PC-9 (cell line): ENCODE data around the gene DKK3. TPM values are rescaled to one million over a fixed set of nuclear protein-coding genes. Genes with fewer than 3 reads are reported as not detected.

Experiments used
- BruUV-seq: library from RNA; stranded (reverse); fragments of 400-500 nt; replicated peaks from 2 replicates; lab custom pipeline; 2021; lab: Mats Ljungman, UMichigan
- CTCF ChIA-PET: fragments of 300-600 bp; sonication (Branson Sonifier 250); formaldehyde crosslinking; loops from one replicate; lab custom pipeline; 2022; ENCODE audit warnings: antibody characterized with exemption; lab: Charles Lee
- POLR2A ChIA-PET: fragments of 300-600 bp; sonication (Branson Sonifier 250); formaldehyde crosslinking; loops from one replicate; lab custom pipeline; 2022; ENCODE audit warnings: antibody characterized with exemption; ENCODE audit not compliant: unreplicated experiment; lab: Charles Lee
- DNase-seq, 2 experiments: peaks; one replicate each; pipeline versions ENCODE4 v3.0.0 to v3.0.0-alpha.2; 2015 to 2022; ENCODE audit warnings: mixed read lengths in 1 of 2
- H2AFZ ChIP-seq: fragments of 200-600 bp; sonication (generic); 2 replicates; pipeline ENCODE4 v1.8.1; 2017; ENCODE audit warnings: antibody characterized with exemption
- H3F3A ChIP-seq: fragments of 200-600 bp; sonication (generic); 2 replicates; pipeline ENCODE4 v1.8.1; 2017; ENCODE audit warnings: antibody characterized with exemption, mild to moderate bottlenecking, low read depth; ENCODE audit not compliant: insufficient read depth
- H3K27ac ChIP-seq: fragments of 200-600 bp; sonication (generic); 2 replicates; pipeline ENCODE4 v1.6.1; 2016; ENCODE audit warnings: mixed run types
- H3K27me3 ChIP-seq: fragments of 200-600 bp; sonication (generic); 2 replicates; pipeline ENCODE4 v1.6.1; 2016; ENCODE audit warnings: low read depth, mixed run types; ENCODE audit not compliant: insufficient read depth
- H3K36me3 ChIP-seq: fragments of 200-600 bp; sonication (generic); 2 replicates; pipeline ENCODE4 v1.6.1; 2016; ENCODE audit warnings: low read depth, mixed run types
- H3K4me1 ChIP-seq: fragments of 200-600 bp; sonication (generic); replicated peaks from 2 replicates; pipeline ENCODE4 v1.6.1; 2016; ENCODE audit warnings: mixed run types; ENCODE audit not compliant: insufficient read depth
- H3K4me2 ChIP-seq: fragments of 200-600 bp; sonication (generic); 2 replicates; pipeline ENCODE4 v1.6.1; 2017; ENCODE audit warnings: mixed run types
- H3K4me3 ChIP-seq: fragments of 200-600 bp; sonication (generic); 2 replicates; pipeline ENCODE4 v1.6.1; 2016; ENCODE audit warnings: mixed run types
- H3K79me2 ChIP-seq: fragments of 200-600 bp; sonication (generic); 2 replicates; pipeline ENCODE4 v1.6.1; 2017; ENCODE audit warnings: low read depth, mixed run types
- H3K9me2 ChIP-seq: fragments of 200-600 bp; sonication (generic); 2 replicates; pipeline ENCODE4 v1.8.1; 2017; ENCODE audit warnings: mild to moderate bottlenecking; ENCODE audit not compliant: insufficient read depth
- H3K9me3 ChIP-seq: fragments of 200-600 bp; sonication (generic); 2 replicates; pipeline ENCODE4 v1.8.1; 2016; ENCODE audit warnings: low read depth; ENCODE audit not compliant: insufficient read depth
- H4K20me1 ChIP-seq: fragments of 200-600 bp; sonication (generic); 2 replicates; pipeline ENCODE4 v1.8.1; 2017; ENCODE audit not compliant: insufficient read depth
- CTCF ChIP-seq: fragments of 200-600 bp; sonication (generic); conservative IDR thresholded peaks from 2 replicates; pipeline ENCODE4 v1.6.1; 2017; ENCODE audit warnings: mixed run types, antibody characterized with exemption, mild to moderate bottlenecking, moderate library complexity
- EZH2 ChIP-seq: fragments of 200-600 bp; sonication (generic); IDR thresholded peaks from 2 replicates; pipeline ENCODE4 v1.8.0; 2017; ENCODE audit warnings: antibody characterized with exemption, low read depth
- intact Hi-C: fragments of 100-400 bp; cut with micrococcal nuclease; formaldehyde crosslinking; loops from one replicate; pipeline ENCODE4 v1.10.0; 2022; ENCODE audit not compliant: unreplicated experiment
- total RNA-seq: library from RNA; stranded (reverse); gene quantifications from 2 replicates; pipeline ENCODE4 v1.2.3, GENCODE V29; 2021

DKK3 gene
- total RNA-seq, 1 experiment from 2014 or later = 11.5 TPM

GRCh38 chr11:12001186-12001585 is 7.2 kb downstream of the DKK3 start:
- no peak overlapping the region for H2AFZ ChIP-seq
- no peak overlapping the region for H3K4me2 ChIP-seq
- CTCF ChIA-PET = no interaction called here
- no peak overlapping the region for H3K4me3 ChIP-seq
- H3K27me3 ChIP-seq = no peaks in the 10 kb centered on the region
- H3K79me2 ChIP-seq = no peaks in the 10 kb centered on the region
- BruUV-seq = no TSS peak
- intact Hi-C loops = no loop called here
- no peaks in the 10 kb centered on the region for H3K9me3 ChIP-seq
- 0 out of 2 replicates have a peak, but pooled peaks cover 3% of the 10 kb centered on the region for H3F3A ChIP-seq
- H3K4me1 ChIP-seq = peaks cover 9% of the 10 kb centered on the region
- no peaks in the 10 kb centered on the region for H4K20me1 ChIP-seq
- H3K36me3 ChIP-seq = no peaks in the 10 kb centered on the region
- POLR2A ChIA-PET = no interaction called here
- no peak for TF ChIP-seq CTCF
- TF ChIP-seq EZH2 = no peak
- no peak for DNase-seq
- no peak overlapping the region for H3K27ac ChIP-seq
- no peaks in the 10 kb centered on the region for H3K9me2 ChIP-seq

- Histone ChIP-seq H3K4me2 (peak overlapping the region; percentile 82), H3K4me1 (peaks cover 21% of the 10 kb centered on the region), H3K9me2 (no peaks in the 10 kb centered on the region), H2AFZ (peak overlapping the region; percentile 82), H3K27me3 (no peaks in the 10 kb centered on the region), H3F3A (0 out of 2 replicates have a peak, but pooled peaks cover 3% of the 10 kb centered on the region), H3K27ac (no peak overlapping the region), H4K20me1 (no peaks in the 10 kb centered on the region), H3K36me3 (no peaks in the 10 kb centered on the region), H3K79me2 (no peaks in the 10 kb centered on the region), H3K4me3 (peak overlapping the region; percentile 56), H3K9me3 (no peaks in the 10 kb centered on the region)
- TF ChIP-seq EZH2 (no peak), CTCF (no peak)
- CTCF ChIA-PET = no interaction called here
- DNase-seq = peak in 1 of 2 experiments; percentile 64
- no TSS peak for BruUV-seq
- POLR2A ChIA-PET = no interaction called here
- intact Hi-C loops = no loop called here
Measured at GRCh38 chr11:11998091-11998781, 10.2 kb downstream of the DKK3 start.

GRCh38 chr11:11997049-11997322 is 11.4 kb downstream of the DKK3 start:
- H3K36me3 ChIP-seq = no peaks in the 10 kb centered on the region
- peaks cover 7% of the 10 kb centered on the region; the same call in 1 of the 2 replicates for H3F3A ChIP-seq
- ChIA-PET CTCF (no interaction called here), POLR2A (no interaction called here)
- no peak overlapping the region for H3K4me3 ChIP-seq
- no peaks in the 10 kb centered on the region for H3K27me3 ChIP-seq
- H3K4me2 ChIP-seq = no peak overlapping the region
- no peak overlapping the region for H3K27ac ChIP-seq
- intact Hi-C loops = no loop called here
- H3K4me1 ChIP-seq = peaks cover 34% of the 10 kb centered on the region
- H4K20me1 ChIP-seq = no peaks in the 10 kb centered on the region
- H3K79me2 ChIP-seq = no peaks in the 10 kb centered on the region
- no peaks in the 10 kb centered on the region for H3K9me2 ChIP-seq
- no peak overlapping the region for H2AFZ ChIP-seq
- H3K9me3 ChIP-seq = no peaks in the 10 kb centered on the region
- no TSS peak for BruUV-seq
- no peak for DNase-seq
- TF ChIP-seq EZH2 (no peak), CTCF (no peak)
